ENCODE results near the gene LRP1B.

Gene LRP1B

DNA sequence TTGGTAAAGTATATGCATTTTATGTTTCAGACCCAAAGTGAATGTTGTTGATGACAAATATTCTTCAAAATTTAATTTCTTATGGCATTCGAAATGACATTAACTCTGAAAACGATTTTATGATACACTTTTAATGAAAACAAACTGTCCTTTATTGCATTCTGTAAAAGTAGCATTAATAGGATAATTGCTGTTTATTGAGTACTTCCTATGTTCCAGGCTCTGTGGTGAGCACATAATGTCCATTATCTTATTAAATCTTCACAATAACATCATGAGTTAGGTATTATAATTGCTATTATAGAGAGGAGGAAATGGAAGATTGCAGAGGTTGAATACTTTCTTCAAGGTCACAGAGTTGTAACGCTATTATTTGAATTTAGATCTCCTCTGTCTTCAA, 638.0 kb downstream of the LRP1B start:
- TF ChIP-seq, protein P1, sequence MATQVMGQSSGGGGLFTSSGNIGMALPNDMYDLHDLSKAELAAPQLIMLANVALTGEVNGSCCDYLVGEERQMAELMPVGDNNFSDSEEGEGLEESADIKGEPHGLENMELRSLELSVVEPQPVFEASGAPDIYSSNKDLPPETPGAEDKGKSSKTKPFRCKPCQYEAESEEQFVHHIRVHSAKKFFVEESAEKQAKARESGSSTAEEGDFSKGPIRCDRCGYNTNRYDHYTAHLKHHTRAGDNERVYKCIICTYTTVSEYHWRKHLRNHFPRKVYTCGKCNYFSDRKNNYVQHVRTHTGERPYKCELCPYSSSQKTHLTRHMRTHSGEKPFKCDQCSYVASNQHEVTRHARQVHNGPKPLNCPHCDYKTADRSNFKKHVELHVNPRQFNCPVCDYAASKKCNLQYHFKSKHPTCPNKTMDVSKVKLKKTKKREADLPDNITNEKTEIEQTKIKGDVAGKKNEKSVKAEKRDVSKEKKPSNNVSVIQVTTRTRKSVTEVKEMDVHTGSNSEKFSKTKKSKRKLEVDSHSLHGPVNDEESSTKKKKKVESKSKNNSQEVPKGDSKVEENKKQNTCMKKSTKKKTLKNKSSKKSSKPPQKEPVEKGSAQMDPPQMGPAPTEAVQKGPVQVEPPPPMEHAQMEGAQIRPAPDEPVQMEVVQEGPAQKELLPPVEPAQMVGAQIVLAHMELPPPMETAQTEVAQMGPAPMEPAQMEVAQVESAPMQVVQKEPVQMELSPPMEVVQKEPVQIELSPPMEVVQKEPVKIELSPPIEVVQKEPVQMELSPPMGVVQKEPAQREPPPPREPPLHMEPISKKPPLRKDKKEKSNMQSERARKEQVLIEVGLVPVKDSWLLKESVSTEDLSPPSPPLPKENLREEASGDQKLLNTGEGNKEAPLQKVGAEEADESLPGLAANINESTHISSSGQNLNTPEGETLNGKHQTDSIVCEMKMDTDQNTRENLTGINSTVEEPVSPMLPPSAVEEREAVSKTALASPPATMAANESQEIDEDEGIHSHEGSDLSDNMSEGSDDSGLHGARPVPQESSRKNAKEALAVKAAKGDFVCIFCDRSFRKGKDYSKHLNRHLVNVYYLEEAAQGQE (IDR thresholded peaks at IDR 0.05; ENCODE audit: insufficient read depth in 1 of 2, low read depth in 2 of 2, low read length in 2 of 2), result no peak
- no peak for TF ChIP-seq FOXP2 (optimal IDR thresholded peaks at IDR 0.05; ENCODE audit: borderline replicate concordance, extremely low read depth, extremely low read length, insufficient read depth)
- TF ChIP-seq POLR2AphosphoS5 (IDR thresholded peaks at IDR 0.05; ENCODE audit: low read depth, low read length), result no peak
- TF ChIP-seq SIN3A (IDR thresholded peaks at IDR 0.05; ENCODE audit: borderline replicate concordance, insufficient read depth, low read length), result no peak
- no peak for TF ChIP-seq TAF1 (IDR thresholded peaks at IDR 0.05; ENCODE audit: borderline replicate concordance, insufficient read depth, low read length)

DNA sequence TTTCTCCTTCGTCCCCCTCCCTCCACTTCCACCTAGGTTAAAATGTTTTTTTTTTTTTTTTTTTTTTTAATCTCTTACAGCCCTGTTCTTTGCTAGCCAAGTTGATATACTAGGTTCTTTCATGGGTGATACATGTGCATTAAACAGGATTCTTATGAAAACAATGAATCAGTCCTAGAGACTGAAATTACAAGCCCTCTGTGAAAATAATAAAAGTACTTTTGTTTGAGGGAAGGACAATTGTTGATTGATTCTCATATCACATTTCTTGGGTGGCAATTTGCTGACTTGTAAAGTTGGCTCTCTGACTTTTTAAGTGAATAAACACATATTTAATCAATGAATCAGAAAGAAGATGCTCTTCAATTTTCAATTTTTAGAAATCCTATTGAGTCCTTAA, 639.9 kb downstream of the LRP1B start:
- no peak for TF ChIP-seq SIN3A (IDR thresholded peaks at IDR 0.05; ENCODE audit: borderline replicate concordance, insufficient read depth, low read length)
- TF ChIP-seq FOXP2 (optimal IDR thresholded peaks at IDR 0.05; ENCODE audit: borderline replicate concordance, extremely low read depth, extremely low read length, insufficient read depth), result no peak
- TF ChIP-seq POLR2AphosphoS5 (IDR thresholded peaks at IDR 0.05; ENCODE audit: low read depth, low read length), result no peak
- no peak for TF ChIP-seq TAF1 (IDR thresholded peaks at IDR 0.05; ENCODE audit: borderline replicate concordance, insufficient read depth, low read length)
- TF ChIP-seq, protein P1 (IDR thresholded peaks at IDR 0.05; ENCODE audit: insufficient read depth in 1 of 2, low read depth in 2 of 2, low read length in 2 of 2), result no peak

DNA sequence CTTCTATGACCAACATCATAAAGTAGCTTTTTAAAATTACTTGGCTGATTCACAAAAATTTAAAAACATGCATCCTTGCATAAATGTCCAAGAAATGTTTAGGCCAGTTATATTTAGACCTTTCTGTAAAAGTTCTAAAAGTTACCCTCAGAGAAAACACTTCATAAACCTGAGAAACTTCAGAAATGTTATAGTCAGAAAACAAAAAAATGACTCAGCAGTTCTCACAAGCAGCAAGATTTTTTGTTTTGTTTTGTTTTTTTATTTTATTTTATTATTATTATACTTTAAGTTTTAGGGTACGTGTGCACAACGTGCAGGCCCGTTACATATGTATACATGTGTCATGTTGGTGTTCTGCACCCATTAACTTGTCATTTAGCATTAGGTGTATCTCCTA, 648.1 kb downstream of the LRP1B start:
- TF ChIP-seq SIN3A (IDR thresholded peaks at IDR 0.05; ENCODE audit: borderline replicate concordance, insufficient read depth, low read length) (no peak), FOXP2 (optimal IDR thresholded peaks at IDR 0.05; ENCODE audit: borderline replicate concordance, extremely low read depth, extremely low read length, insufficient read depth) (no peak), POLR2AphosphoS5 (IDR thresholded peaks at IDR 0.05; ENCODE audit: low read depth, low read length) (no peak), TAF1 (IDR thresholded peaks at IDR 0.05; ENCODE audit: borderline replicate concordance, insufficient read depth, low read length) (no peak)
- TF ChIP-seq, protein P1 (IDR thresholded peaks at IDR 0.05; ENCODE audit: insufficient read depth in 1 of 2, low read depth in 2 of 2, low read length in 2 of 2), result no peak

DNA sequence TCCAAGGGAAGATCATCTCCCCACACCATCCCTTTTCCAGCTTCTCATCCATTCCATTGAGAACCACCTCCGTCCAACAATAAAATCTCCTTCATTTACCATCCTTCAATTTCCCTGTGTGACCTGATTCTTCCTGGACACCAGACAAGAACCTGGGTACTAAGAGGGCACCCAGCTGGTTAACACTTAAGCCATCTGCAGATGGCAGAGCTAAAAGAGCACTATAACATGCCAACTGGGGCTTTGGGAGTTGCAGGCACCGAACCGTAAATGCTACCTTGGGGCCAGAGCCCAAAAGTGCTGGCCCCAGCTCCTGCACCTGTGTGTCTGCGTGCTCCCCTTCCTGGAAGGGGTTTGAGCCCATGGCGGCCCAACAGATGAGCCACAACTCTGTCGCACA, 655.0 kb downstream of the LRP1B start:
- TF ChIP-seq, protein P1 (IDR thresholded peaks at IDR 0.05; ENCODE audit: insufficient read depth in 1 of 2, low read depth in 2 of 2, low read length in 2 of 2), result no peak
- TF ChIP-seq POLR2AphosphoS5 (IDR thresholded peaks at IDR 0.05; ENCODE audit: low read depth, low read length) (no peak), FOXP2 (optimal IDR thresholded peaks at IDR 0.05; ENCODE audit: borderline replicate concordance, extremely low read depth, extremely low read length, insufficient read depth) (no peak), TAF1 (IDR thresholded peaks at IDR 0.05; ENCODE audit: borderline replicate concordance, insufficient read depth, low read length) (no peak), SIN3A (IDR thresholded peaks at IDR 0.05; ENCODE audit: borderline replicate concordance, insufficient read depth, low read length) (no peak)

DNA sequence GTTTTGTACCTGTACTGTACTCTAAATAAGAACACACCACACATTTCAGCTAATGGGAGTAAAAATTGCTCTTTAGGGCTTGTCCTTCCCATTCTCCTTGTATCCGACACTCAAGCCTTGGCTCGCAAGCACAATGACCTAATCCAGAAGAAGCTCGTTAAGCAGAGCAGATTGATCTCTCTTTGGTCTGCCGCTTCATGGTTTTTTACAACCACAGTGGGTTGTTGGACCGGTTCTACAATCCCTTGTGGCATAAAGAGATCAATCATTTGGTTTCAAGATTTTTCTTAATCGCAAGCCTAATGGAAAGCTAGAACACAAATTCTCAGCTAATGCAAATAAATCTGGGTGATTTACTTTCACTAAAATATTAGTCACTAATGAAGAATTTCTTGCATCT, 662.1 kb downstream of the LRP1B start:
- TF ChIP-seq FOXP2 (optimal IDR thresholded peaks at IDR 0.05; ENCODE audit: borderline replicate concordance, extremely low read depth, extremely low read length, insufficient read depth) (no peak), TAF1 (IDR thresholded peaks at IDR 0.05; ENCODE audit: borderline replicate concordance, insufficient read depth, low read length) (no peak), SIN3A (IDR thresholded peaks at IDR 0.05; ENCODE audit: borderline replicate concordance, insufficient read depth, low read length) (no peak), POLR2AphosphoS5 (IDR thresholded peaks at IDR 0.05; ENCODE audit: low read depth, low read length) (no peak)
- TF ChIP-seq, protein P1 (IDR thresholded peaks at IDR 0.05; ENCODE audit: insufficient read depth in 1 of 2, low read depth in 2 of 2, low read length in 2 of 2), result no peak

Measured in PFSK-1 (cell line).